Epithelial cell of esophagus (primary cell): ENCODE measurements around the gene EPHA2.

Experiments
- DNase-seq: peaks from one replicate; pipeline ENCODE4 v3.0.0; 2010; ENCODE audit warnings: low read depth
- H3K4me3 ChIP-seq: 2 replicates; pipeline ENCODE4 v1.5.1; 2011; ENCODE audit warnings: mild to moderate bottlenecking, low read length, control low read depth
- CTCF ChIP-seq: IDR thresholded peaks from 2 replicates; pipeline ENCODE4 v1.5.1; 2011; ENCODE audit warnings: low read depth, mild to moderate bottlenecking, low read length, control low read depth, inconsistent platforms; ENCODE audit not compliant: insufficient read depth; ENCODE audit errors: missing control alignments

The EPHA2 gene

GRCh38 chr1:16087733-16088132 is 68.1 kb downstream of the EPHA2 start:
- no peak for DNase-seq

DNA sequence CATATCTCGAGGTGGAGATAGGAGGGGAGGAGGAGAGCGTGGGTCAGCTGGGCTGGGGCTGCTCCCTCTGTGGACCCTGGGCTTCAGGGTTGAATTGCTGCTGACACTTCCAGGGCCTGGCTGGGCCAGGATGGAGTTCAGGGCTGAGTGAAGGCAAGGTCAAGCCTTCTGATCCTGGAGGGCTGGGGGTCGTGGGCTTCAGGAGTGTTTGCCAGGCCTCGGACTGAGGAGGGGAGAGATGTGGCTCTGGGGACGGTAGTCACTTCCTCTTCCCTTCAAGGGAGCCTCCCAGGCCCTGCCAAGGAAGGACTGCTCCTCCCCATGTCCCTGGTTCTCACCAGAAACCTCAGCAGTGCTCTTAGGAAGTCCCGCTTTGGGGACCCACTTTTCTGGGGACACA is 70.3 kb downstream of the EPHA2 start:
- no peak for TF ChIP-seq CTCF
- no peak overlapping the region for H3K4me3 ChIP-seq
- no peak for DNase-seq

More at GRCh38 chr1:16087733-16088132, 68.1 kb downstream of the EPHA2 start:
- no peak overlapping the region for H3K4me3 ChIP-seq
- no peak for TF ChIP-seq CTCF

- DNase-seq, result no peak
- TF ChIP-seq CTCF, result no peak
- H3K4me3 ChIP-seq, result no peak overlapping the region
Measured at GRCh38 chr1:16083486-16083885, 72.4 kb downstream of the EPHA2 start.

DNA sequence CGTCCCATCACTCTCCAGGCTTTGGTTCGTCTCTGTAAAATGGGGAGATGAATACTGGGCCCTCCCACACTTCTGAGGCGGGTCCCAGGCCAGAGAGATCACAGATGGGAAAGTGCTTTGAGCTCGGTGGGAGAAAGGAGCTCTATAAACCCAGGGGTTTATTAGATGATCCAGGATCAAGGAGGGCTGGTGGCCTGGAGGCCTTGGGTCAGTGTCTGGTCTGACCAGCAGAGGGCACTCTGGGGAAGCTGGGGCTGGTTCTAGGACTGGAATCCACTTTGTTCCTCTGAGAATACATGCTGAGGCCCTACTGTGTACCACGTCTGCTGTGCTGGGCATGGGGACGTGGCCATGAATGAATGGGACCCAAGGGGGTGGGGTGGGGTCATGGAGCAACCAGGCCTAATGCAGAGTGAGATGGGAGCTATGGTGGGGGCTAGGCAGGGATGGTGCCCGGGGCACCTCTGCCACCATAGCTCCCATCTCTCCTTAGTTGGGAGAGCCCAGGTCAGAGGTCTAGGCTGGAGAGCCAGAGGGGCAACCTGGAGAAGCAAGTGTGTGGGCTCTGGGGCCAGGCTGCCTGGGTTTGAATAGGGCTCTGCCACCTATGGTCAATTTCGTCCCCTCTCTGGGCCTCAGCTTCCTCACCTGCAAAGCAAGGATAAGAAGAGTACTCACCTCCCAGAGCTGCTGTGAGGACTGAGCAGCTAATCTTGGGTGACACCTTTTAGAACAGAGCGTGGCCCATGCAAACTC is 73.4 kb downstream of the EPHA2 start:
- H3K4me3 ChIP-seq, result no peak overlapping the region
- peak; percentile 96 for TF ChIP-seq CTCF
- DNase-seq, result peak; percentile 70

DNA sequence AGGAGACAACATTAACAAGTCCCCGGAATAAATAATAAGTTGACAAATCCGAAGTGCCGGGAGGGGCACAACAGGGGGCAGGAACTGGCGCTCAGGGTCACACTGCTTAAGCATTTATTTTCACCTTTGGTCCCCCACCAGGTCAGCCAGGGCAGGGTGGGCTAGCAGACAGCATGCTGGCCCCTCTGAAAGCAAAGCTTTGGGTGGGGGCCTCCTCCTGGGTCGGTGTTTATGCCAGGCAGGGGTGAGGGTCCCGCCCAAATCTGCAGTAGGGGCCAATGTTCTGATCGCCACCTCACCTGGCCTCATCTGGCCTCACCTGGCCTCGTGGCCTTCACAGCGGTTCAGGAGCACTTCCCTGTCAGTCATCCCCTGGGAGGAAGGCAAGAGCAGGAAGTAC is 74.2 kb downstream of the EPHA2 start:
- DNase-seq, result no peak
- TF ChIP-seq CTCF, result no peak
- no peak overlapping the region for H3K4me3 ChIP-seq

GRCh38 chr1:16080422-16081150 is 75.3 kb downstream of the EPHA2 start:
- H3K4me3 ChIP-seq, result no peak overlapping the region
- no peak for DNase-seq
- TF ChIP-seq CTCF, result no peak
